HepG2 (cell line): ENCODE measurements around the gene EGLN2. TPM values are rescaled to one million over a fixed set of nuclear protein-coding genes. Genes with fewer than 3 reads are reported as not detected.

Source experiments
- ADNP ChIP-seq: sonication (generic); formaldehyde crosslinking; IDR thresholded peaks from 2 replicates; pipeline ENCODE4 v1.4.0; 2020; ENCODE audit warnings: missing genetic modification reagents
- ARHGAP35 ChIP-seq: sonication (generic); formaldehyde crosslinking; IDR thresholded peaks from 2 replicates; pipeline ENCODE4 v1.9.0; 2022; ENCODE audit warnings: mild to moderate bottlenecking, inconsistent platforms, moderate library complexity, missing genetic modification reagents, borderline replicate concordance
- CHCHD3 ChIP-seq: sonication (generic); formaldehyde crosslinking; IDR thresholded peaks from 2 replicates; pipeline ENCODE4 v1.8.0; 2022; ENCODE audit warnings: mild to moderate bottlenecking, missing genetic modification reagents, moderate library complexity
- ESRRA ChIP-seq: sonication (generic); formaldehyde crosslinking; IDR thresholded peaks from 2 replicates; pipeline ENCODE4 v1.5.1; 2020; ENCODE audit warnings: mild to moderate bottlenecking, low read depth, missing genetic modification reagents
- ETV5 ChIP-seq: IDR thresholded peaks from 2 replicates; pipeline ENCODE4 v1.6.1; 2018; ENCODE audit warnings: missing biosample characterization, missing genetic modification reagents, inconsistent platforms, borderline replicate concordance
- MTA3 ChIP-seq: sonication (generic); formaldehyde crosslinking; IDR thresholded peaks from 2 replicates; pipeline ENCODE4 v1.4.0; 2020; ENCODE audit warnings: missing genetic modification reagents
- NCOA5 ChIP-seq: sonication (generic); formaldehyde crosslinking; IDR thresholded peaks from 2 replicates; pipeline ENCODE4 v1.4.0; 2020; ENCODE audit warnings: missing genetic modification reagents
- SIN3A ChIP-seq: IDR thresholded peaks from 2 replicates; pipeline ENCODE4 v1.6.1; 2011; ENCODE audit warnings: low read depth, mild to moderate bottlenecking, control low read depth, low read length, borderline replicate concordance
- TEAD2 ChIP-seq: sonication (generic); formaldehyde crosslinking; IDR thresholded peaks from 2 replicates; pipeline ENCODE4 v1.9.0; 2021; ENCODE audit warnings: missing genetic modification reagents
- TSC22D2 ChIP-seq: sonication (generic); formaldehyde crosslinking; IDR thresholded peaks from 2 replicates; pipeline ENCODE4 v1.5.1; 2020; ENCODE audit warnings: missing genetic modification reagents, mild to moderate bottlenecking, borderline replicate concordance
- ZNF17 ChIP-seq: sonication (generic); formaldehyde crosslinking; IDR thresholded peaks from 2 replicates; pipeline ENCODE4 v1.5.0; 2020; ENCODE audit warnings: mild to moderate bottlenecking, missing genetic modification reagents
- ZNF496 ChIP-seq: sonication (generic); formaldehyde crosslinking; IDR thresholded peaks from 2 replicates; pipeline ENCODE4 v1.8.1; 2023; ENCODE audit warnings: mild to moderate bottlenecking, moderate library complexity, missing genetic modification reagents; ENCODE audit not compliant: insufficient replicate concordance
- ZNF510 ChIP-seq: sonication (generic); formaldehyde crosslinking; IDR thresholded peaks from 2 replicates; pipeline ENCODE4 v1.4.0; 2020; ENCODE audit warnings: low read depth, mild to moderate bottlenecking, missing genetic modification reagents
- ZNF563 ChIP-seq: sonication (generic); formaldehyde crosslinking; IDR thresholded peaks from 2 replicates; pipeline ENCODE4 v1.8.0; 2022; ENCODE audit warnings: mild to moderate bottlenecking, moderate library complexity, missing genetic modification reagents
- ZNF644 ChIP-seq: IDR thresholded peaks from 2 replicates; pipeline ENCODE4 v1.6.1; 2016; ENCODE audit warnings: low read depth
- ZNF713 ChIP-seq: sonication (generic); formaldehyde crosslinking; IDR thresholded peaks from 2 replicates; pipeline ENCODE4 v1.4.0; 2020; ENCODE audit warnings: mild to moderate bottlenecking, missing genetic modification reagents
- ZNF75D ChIP-seq: sonication (generic); formaldehyde crosslinking; IDR thresholded peaks from 2 replicates; pipeline ENCODE4 v1.8.1; 2023; ENCODE audit warnings: missing genetic modification reagents, mild to moderate bottlenecking, borderline replicate concordance
- ZNF775 ChIP-seq: sonication (generic); formaldehyde crosslinking; IDR thresholded peaks from 2 replicates; pipeline ENCODE4 v1.4.0; 2020; ENCODE audit warnings: missing genetic modification reagents, mild to moderate bottlenecking, moderate library complexity, borderline replicate concordance
- ZSCAN22 ChIP-seq: sonication (generic); formaldehyde crosslinking; IDR thresholded peaks from 2 replicates; pipeline ENCODE4 v1.4.0; 2020; ENCODE audit warnings: mild to moderate bottlenecking, missing genetic modification reagents
- ZSCAN30 ChIP-seq: sonication (generic); formaldehyde crosslinking; IDR thresholded peaks from 2 replicates; pipeline ENCODE4 v1.5.0; 2020; ENCODE audit warnings: mild to moderate bottlenecking, missing genetic modification reagents
- polyA plus RNA-seq, 8 experiments: library from polyadenylated mRNA; depleted of rRNA in 3 of 8; stranded (reverse) in 7 of 8; unstranded in 1 of 8; fragments of >200 nt; fragmentation: Illumina TruSeq in 4 of 8; extraction: Trizol in 4 of 8; gene quantifications; 2 replicates each; pipeline versions ENCODE4 v1.2.1 to v1.2.3, GENCODE V29; 2011 to 2016; ENCODE audit warnings: low read depth in 4 of 8, missing spikeins in 1 of 8, mixed read lengths in 1 of 8; ENCODE audit not compliant: insufficient read depth in 1 of 8
- total RNA-seq, 5 experiments: library from RNA; depleted of rRNA; stranded (reverse); fragments of >200 nt; fragmentation: Illumina TruSeq; extraction: Trizol; gene quantifications; 2 replicates each; pipeline ENCODE4 v1.2.3, GENCODE V29; 2016; ENCODE audit warnings: low read depth in 1 of 5
- TF ChIP-seq, protein P1 (sequence below): IDR thresholded peaks from 2 replicates; pipeline ENCODE4 v1.6.1; 2016; ENCODE audit warnings: low read depth, control low read depth
- TF ChIP-seq, protein P2 (sequence below): sonication (generic); formaldehyde crosslinking; IDR thresholded peaks from 2 replicates; pipeline ENCODE4 v1.5.0; 2020; ENCODE audit warnings: mild to moderate bottlenecking, missing genetic modification reagents
- TF ChIP-seq, protein P3 (sequence below): sonication (generic); formaldehyde crosslinking; IDR thresholded peaks from 2 replicates; pipeline ENCODE4 v1.5.1; 2020; ENCODE audit warnings: missing genetic modification reagents, mild to moderate bottlenecking, borderline replicate concordance
- TF ChIP-seq, protein P4 (sequence below): conservative IDR thresholded peaks from 2 replicates; pipeline ENCODE4 v1.6.1; 2018; ENCODE audit warnings: missing genetic modification reagents
- TF ChIP-seq, protein P5 (sequence below): IDR thresholded peaks from 2 replicates; pipeline ENCODE4 v1.6.1; 2016

EGLN2 gene
- total and polyA plus RNA-seq, 2 of the 13 experiments (the other 11 are each of a cell fraction or from before 2014, with no cell fraction given): 16.5 to 40.8 TPM

DNA sequence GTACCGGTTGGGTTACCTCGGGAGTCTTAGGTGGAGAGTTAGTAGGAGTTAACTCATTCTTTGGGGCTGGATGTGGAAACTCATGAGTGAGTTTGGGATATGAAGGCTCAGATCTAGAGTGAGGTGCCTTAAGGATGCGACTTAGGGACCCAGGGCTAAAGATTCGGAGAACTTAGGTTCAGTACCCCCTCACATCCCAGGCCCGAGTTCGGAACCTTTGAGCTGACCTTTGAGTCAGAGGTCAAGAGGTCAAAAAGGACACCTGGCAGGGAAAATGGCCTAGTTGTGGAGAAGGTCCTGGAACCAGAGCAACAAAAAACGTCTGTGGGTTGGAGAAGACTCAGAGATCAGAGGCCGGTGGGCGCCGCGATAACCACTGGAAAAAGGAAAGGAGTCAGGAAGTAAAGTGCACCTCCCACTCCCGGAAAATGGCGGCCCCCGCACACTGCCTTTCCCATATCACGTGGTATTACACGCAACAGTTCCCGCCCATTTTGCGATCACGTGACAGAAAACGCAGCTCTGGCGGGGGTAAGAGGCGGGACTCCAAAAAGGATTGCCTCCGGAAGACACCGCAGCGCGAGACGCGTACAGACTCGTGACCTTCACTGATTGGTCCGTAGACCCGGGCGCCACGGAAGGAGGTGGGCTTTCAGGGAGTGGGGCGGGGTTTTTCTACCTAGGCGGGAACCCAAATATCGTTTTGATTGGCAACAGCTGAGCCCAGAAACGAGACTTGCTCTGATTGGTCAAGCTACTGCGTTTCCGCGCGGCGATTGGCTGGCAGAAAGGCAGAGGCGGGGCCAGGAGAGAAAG is 48.7 kb upstream of the EGLN2 start, which contains the start of gene ACTMAP (continued):
- no peak for TF ChIP-seq ZNF496 (CRISPR knock-in tag)
- TF ChIP-seq, protein P1, sequence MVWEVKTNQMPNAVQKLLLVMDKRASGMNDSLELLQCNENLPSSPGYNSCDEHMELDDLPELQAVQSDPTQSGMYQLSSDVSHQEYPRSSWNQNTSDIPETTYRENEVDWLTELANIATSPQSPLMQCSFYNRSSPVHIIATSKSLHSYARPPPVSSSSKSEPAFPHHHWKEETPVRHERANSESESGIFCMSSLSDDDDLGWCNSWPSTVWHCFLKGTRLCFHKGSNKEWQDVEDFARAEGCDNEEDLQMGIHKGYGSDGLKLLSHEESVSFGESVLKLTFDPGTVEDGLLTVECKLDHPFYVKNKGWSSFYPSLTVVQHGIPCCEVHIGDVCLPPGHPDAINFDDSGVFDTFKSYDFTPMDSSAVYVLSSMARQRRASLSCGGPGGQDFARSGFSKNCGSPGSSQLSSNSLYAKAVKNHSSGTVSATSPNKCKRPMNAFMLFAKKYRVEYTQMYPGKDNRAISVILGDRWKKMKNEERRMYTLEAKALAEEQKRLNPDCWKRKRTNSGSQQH (CRISPR knock-in tag): no peak
- no peak for TF ChIP-seq ZNF644 (CRISPR knock-in tag)
- TF ChIP-seq ZSCAN22: no peak
- TF ChIP-seq, protein P2, sequence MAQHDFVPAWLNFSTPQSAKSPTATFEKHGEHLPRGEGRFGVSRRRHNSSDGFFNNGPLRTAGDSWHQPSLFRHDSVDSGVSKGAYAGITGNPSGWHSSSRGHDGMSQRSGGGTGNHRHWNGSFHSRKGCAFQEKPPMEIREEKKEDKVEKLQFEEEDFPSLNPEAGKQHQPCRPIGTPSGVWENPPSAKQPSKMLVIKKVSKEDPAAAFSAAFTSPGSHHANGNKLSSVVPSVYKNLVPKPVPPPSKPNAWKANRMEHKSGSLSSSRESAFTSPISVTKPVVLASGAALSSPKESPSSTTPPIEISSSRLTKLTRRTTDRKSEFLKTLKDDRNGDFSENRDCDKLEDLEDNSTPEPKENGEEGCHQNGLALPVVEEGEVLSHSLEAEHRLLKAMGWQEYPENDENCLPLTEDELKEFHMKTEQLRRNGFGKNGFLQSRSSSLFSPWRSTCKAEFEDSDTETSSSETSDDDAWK (CRISPR knock-in tag): no peak
- no peak for TF ChIP-seq ADNP (CRISPR knock-in tag)
- TF ChIP-seq ESRRA (CRISPR knock-in tag): peak; percentile 93
- peak; percentile 59; the same call in 1 of the 2 replicates for TF ChIP-seq ETV5 (CRISPR knock-in tag)
- no peak for TF ChIP-seq TEAD2 (CRISPR knock-in tag)
- TF ChIP-seq SIN3A: no peak; the same call in 1 of the 2 replicates
- TF ChIP-seq TSC22D2 (CRISPR knock-in tag): no peak
- peak; percentile 57; the same call in 1 of the 2 replicates for TF ChIP-seq ZNF510 (CRISPR knock-in tag)
- no peak for TF ChIP-seq NCOA5
- no peak for TF ChIP-seq ARHGAP35
- TF ChIP-seq, protein P3, sequence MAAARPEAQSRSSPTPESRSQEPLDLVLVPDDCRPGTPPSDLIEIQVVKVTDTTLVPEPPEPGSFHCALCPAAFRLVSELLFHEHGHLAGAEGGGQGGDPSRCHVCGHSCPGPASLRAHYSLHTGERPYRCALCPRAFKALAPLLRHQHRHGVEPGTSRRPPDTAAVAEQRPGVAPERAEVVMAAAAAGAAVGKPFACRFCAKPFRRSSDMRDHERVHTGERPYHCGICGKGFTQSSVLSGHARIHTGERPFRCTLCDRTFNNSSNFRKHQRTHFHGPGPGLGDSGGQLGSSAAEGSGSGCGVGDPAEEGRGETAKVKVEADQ: no peak
- TF ChIP-seq ZNF563 (CRISPR knock-in tag): no peak
- no peak for TF ChIP-seq ZNF17
- TF ChIP-seq, protein P4, sequence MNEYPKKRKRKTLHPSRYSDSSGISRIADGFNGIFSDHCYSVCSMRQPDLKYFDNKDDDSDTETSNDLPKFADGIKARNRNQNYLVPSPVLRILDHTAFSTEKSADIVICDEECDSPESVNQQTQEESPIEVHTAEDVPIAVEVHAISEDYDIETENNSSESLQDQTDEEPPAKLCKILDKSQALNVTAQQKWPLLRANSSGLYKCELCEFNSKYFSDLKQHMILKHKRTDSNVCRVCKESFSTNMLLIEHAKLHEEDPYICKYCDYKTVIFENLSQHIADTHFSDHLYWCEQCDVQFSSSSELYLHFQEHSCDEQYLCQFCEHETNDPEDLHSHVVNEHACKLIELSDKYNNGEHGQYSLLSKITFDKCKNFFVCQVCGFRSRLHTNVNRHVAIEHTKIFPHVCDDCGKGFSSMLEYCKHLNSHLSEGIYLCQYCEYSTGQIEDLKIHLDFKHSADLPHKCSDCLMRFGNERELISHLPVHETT (CRISPR knock-in tag): peak; percentile 47; the same call in 1 of the 2 replicates
- TF ChIP-seq ZNF775 (CRISPR knock-in tag): no peak
- no peak for TF ChIP-seq ZNF75D
- TF ChIP-seq CHCHD3 (CRISPR knock-in tag): no peak
- no peak for TF ChIP-seq MTA3 (CRISPR knock-in tag)
- TF ChIP-seq ZNF713 (CRISPR knock-in tag): no peak
- no peak for TF ChIP-seq ZSCAN30 (CRISPR knock-in tag)
- TF ChIP-seq, protein P5, sequence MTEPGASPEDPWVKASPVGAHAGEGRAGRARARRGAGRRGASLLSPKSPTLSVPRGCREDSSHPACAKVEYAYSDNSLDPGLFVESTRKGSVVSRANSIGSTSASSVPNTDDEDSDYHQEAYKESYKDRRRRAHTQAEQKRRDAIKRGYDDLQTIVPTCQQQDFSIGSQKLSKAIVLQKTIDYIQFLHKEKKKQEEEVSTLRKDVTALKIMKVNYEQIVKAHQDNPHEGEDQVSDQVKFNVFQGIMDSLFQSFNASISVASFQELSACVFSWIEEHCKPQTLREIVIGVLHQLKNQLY (CRISPR knock-in tag): peak; percentile 90
